Measurements from ENCODE around the gene HPSE2.
"Not testable (repeated sequence)": the region's sequence is repeated elsewhere in the genome, so short reads cannot be mapped to it uniquely, and the experiment has no call there.

The HPSE2 gene

GRCh38 chr10:98538472-98538871, 697.2 kb downstream of the HPSE2 start:
- no peak for DNase-seq

DNA sequence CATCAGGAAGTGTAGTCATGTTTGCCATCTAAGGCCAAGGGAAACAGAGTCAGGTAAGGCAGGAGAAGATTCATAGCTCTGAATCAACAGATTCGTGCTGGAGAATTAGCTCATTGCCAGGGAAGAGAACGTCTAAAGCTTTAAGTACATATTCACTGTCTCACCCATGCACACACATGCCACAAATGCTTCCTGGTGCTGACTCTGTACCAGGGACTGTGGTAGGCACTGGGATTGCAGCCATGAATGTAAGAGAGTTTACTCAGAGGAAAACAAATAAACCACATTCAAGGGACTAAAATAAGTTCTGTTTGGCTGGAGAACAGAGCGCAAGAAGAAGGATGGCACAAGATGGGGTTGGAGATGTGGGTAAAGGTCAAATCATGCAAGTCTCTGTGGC, 699.1 kb downstream of the HPSE2 start:
- no peak for DNase-seq

GRCh38 chr10:98533746-98534445, 701.8 kb downstream of the HPSE2 start:
- no peak for DNase-seq

GRCh38 chr10:98533241-98533640, 702.4 kb downstream of the HPSE2 start:
- no peak for DNase-seq

DNA sequence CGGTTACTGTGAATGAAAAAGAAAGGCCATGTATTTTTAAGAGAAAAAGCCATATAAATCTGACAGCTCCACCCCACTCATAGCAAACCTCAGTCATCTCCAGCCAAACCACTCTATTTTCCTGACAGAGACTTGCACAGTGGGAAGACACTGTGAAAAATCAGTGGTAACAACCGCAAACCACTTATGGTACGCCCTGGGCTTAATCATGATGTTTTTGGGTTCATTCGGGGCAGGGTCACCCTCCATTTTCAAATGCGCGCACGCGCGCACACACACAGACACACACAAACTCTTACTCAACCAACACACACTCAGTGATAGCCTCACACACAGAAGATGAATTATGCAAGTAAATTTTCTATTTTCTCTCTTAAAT, 706.9 kb downstream of the HPSE2 start:
- DNase-seq = no peak

- DNase-seq = no peak
Observed at GRCh38 chr10:98528166-98528804, 707.4 kb downstream of the HPSE2 start.

DNA sequence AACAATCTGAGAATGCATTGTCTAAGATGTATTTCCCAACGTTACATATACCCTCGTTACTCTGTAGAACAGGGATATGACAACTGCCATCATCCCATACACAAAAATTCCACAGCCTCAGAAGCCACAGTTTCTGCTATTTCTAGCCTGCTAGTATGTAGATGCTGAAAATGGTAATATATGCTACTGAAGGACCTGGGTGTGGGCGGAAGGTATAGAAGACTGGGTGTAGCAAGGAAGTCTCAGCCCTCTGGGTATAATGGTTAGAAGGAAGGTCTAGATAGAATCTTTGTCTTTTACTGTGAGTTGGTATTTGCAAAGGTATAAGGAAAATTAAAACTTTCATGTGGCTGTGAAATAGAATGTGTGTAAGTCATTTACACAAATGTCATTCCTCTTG, 709.7 kb downstream of the HPSE2 start:
- no peak for DNase-seq

- no peak for DNase-seq
Observed at GRCh38 chr10:98524124-98524523, 711.5 kb downstream of the HPSE2 start.

GRCh38 chr10:98519841-98520240, 715.8 kb downstream of the HPSE2 start:
- DNase-seq = no peak

- DNase-seq = no peak
Observed at GRCh38 chr10:98517672-98518071, 718.0 kb downstream of the HPSE2 start.

DNA sequence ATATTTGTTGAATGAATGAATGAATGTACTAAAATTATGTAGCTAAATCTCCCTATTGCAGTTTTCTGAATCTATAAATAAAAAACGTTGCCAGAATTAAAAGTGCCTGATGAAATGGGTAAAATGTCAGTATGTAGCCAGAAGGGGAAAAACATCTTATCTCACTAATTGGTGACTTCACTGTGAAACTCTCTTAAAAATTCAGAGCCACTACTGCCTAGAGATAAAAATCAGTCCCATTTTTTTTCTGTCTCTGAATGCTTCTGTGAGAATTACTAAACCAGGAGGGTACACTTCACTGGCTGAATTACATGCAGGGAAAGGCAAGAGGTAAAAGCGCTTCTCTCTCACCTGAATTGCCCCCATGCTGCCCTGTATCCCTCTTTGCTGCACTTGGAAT, 719.3 kb downstream of the HPSE2 start:
- DNase-seq = no peak

GRCh38 chr10:98513704-98514103, 721.9 kb downstream of the HPSE2 start:
- no peak for DNase-seq

- DNase-seq = no peak
Observed at GRCh38 chr10:98511876-98512275, 723.8 kb downstream of the HPSE2 start.

DNA sequence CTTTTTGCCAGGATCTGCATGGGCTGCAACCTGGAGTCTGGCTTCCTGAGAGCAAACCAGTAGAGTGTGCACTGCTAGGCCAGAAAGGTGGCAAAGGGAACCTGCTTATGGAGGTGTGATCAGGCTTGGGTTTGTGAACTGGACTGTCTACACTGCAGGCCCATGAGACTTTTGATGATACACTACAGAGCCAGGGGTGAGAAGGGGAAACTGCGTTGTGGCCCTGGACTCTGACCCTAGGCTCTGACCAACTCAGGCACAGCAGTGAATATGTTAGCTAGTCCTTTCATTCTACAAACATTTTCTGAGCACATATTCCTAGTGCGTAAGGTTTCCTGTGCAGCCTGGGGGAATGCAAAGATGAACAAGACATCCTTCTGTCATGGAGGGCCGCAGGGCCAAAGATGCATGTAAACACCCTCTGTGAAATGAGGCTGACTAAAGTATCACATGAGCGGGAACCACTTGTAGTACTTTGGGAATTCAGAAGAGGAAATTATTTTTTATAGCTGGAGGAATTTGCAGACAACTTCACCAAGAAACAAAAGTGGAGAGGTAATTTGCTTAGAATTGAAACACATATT, 725.1 kb downstream of the HPSE2 start:
- DNase-seq = no peak

DNA sequence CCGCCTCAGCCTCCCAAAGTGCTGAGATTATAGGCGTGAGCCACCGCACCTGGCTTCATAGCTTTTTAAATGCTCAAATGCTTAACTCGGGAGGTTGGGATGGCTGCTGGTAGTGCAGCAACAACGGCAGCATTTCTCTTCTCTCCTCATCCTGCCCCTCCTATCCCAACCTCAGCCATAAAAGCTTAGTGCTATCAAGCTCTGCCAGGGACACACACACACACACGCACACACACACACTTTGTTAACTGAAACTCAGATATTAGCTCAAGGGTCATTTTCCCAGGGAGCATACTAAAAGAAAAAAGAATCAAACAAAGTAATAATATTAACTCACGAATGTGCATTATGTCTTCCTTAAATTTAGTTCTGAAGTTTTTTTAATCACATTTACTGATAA, 725.9 kb downstream of the HPSE2 start:
- DNase-seq = no peak

DNA sequence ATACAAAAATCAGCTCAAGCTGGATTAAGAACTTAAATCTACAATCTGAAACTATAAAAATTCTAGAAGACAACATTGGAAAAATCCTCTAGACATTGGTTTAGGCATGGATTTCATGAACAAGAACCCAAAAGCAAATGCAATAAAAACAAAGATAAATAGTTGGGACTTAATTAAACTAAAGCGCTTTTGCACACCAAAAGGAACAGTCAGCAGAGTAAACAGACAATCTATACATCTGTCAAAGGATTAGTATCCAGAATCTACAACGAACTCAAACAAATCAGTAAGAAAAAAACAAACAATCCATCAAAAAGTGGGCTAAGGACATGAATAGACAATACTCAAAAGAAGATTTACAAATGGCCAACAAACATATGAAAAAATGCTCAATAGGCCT, 733.1 kb downstream of the HPSE2 start:
- not testable (repeated sequence) for DNase-seq

GRCh38 chr10:98492763-98493162, 742.9 kb downstream of the HPSE2 start:
- no peak for DNase-seq

- no peak for DNase-seq
Observed at GRCh38 chr10:98489561-98490481, 745.8 kb downstream of the HPSE2 start.

- DNase-seq = no peak
Observed at GRCh38 chr10:98488669-98489430, 746.8 kb downstream of the HPSE2 start.

DNA sequence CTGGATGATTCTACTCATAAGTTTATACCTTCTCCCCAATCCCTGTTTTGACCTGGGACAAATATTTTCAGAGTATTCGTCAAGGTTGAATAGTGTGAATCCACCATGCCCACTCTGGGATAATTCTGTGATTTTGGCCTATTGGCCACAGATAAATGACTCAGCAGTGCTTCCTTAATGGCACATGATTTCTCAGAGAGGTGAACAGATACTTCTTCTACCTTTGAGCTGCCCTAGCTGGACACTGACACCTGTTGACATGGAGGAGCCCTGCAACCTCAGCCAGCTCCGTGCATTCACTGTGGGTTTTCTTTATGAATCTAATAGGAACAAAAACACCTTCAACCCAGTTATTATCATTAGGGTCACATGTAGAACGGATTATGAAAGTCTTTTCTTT, 748.0 kb downstream of the HPSE2 start:
- DNase-seq = no peak

DNA sequence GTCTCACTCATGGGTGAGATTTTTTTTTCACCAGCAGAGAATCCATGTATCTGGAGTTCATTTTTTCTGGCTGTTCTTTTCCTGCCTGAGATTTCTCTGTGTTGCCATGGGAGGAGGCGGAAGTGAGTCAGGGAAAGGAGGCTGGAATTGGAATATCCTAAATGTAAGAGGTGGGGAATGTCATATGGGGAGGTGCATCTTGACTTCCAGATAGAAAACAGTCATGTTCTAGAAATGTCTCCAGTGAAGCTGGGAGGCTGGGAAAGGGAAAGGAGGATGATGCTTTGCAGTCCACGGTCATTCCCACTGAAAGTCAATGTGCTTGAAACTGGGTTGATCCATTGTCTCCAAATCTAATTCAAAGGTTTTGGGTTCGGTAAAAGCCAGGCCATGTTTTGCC, 749.2 kb downstream of the HPSE2 start:
- no peak for DNase-seq

DNA sequence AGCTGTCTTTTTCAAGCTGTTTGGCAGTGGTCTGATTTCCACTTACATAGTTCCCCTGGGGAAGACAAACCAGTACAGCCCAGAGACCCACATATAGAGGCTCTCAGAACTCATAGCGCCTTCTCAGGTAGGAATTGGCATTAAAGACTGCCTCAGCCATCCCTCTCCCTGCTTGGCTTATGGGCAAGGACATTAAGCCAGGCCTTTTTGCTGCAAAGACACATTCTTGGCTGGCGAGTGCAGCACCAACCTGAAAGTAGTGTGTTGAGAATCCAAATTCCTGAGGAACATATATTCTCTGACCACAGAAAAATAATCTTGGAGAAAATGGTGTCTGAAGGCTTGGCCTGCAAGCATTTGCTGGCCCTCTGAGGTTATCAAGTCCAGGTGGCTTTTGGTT, 749.7 kb downstream of the HPSE2 start:
- no peak for DNase-seq

GRCh38 chr10:98483658-98484057, 752.0 kb downstream of the HPSE2 start:
- DNase-seq = no peak

All from SIG-M5 (cell line).